OCI-LY1 (cell line): Measurements from ENCODE around the gene CALHM1.

Source experiments
- EZH2 ChIP-seq: fragments of 200-600 bp; sonication (generic), shearing (Covaris generic); IDR thresholded peaks from 2 replicates; pipeline ENCODE4 v1.8.0; 2017; ENCODE audit warnings: borderline replicate concordance, mixed run types, mild to moderate bottlenecking, antibody characterized with exemption, low read length, moderate library complexity, mixed read lengths
- TF ChIP-seq, protein P1 (sequence below): fragments of 200-600 bp; sonication (generic), shearing (Covaris generic); IDR thresholded peaks from 2 replicates; pipeline ENCODE4 v1.5.1; 2017; ENCODE audit warnings: mild to moderate bottlenecking, antibody characterized with exemption, low read length, moderate library complexity, mixed read lengths

GRCh38 chr10:103493916-103494877 is 35.5 kb upstream of the CALHM1 start:
- no peak for TF ChIP-seq EZH2
- TF ChIP-seq, protein P1, sequence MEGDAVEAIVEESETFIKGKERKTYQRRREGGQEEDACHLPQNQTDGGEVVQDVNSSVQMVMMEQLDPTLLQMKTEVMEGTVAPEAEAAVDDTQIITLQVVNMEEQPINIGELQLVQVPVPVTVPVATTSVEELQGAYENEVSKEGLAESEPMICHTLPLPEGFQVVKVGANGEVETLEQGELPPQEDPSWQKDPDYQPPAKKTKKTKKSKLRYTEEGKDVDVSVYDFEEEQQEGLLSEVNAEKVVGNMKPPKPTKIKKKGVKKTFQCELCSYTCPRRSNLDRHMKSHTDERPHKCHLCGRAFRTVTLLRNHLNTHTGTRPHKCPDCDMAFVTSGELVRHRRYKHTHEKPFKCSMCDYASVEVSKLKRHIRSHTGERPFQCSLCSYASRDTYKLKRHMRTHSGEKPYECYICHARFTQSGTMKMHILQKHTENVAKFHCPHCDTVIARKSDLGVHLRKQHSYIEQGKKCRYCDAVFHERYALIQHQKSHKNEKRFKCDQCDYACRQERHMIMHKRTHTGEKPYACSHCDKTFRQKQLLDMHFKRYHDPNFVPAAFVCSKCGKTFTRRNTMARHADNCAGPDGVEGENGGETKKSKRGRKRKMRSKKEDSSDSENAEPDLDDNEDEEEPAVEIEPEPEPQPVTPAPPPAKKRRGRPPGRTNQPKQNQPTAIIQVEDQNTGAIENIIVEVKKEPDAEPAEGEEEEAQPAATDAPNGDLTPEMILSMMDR, result no peak
